Calu3 (cell line): ENCODE results near the gene OR4D5. TPM values are rescaled to one million over a fixed set of nuclear protein-coding genes. Genes with fewer than 3 reads are reported as not detected.

Experiments
- BruUV-seq: library from RNA; stranded (reverse); fragments of 400-500 nt; replicated peaks from 2 replicates; lab custom pipeline; 2021; lab: Mats Ljungman, UMichigan
- CTCF ChIA-PET: fragments of 300-600 bp; sonication (Branson Sonifier 250); formaldehyde crosslinking; loops from one replicate; lab custom pipeline; 2022; ENCODE audit warnings: antibody characterized with exemption; lab: Charles Lee
- DNase-seq: peaks from one replicate; pipeline ENCODE4 v3.0.0; 2022
- H3K27ac Mint-ChIP-seq: one replicate; pipeline ENCODE4 v1.8.0; 2022; ENCODE audit warnings: mixed read lengths; ENCODE audit not compliant: unreplicated experiment
- H3K27me3 Mint-ChIP-seq: one replicate; pipeline ENCODE4 v1.8.0; 2022; ENCODE audit warnings: mixed read lengths; ENCODE audit not compliant: unreplicated experiment
- H3K36me3 Mint-ChIP-seq: one replicate; pipeline ENCODE4 v1.8.0; 2022; ENCODE audit warnings: mild to moderate bottlenecking, moderate library complexity, mixed read lengths; ENCODE audit not compliant: insufficient read depth, unreplicated experiment
- H3K4me1 Mint-ChIP-seq: one replicate; pipeline ENCODE4 v1.8.0; 2022; ENCODE audit warnings: mild to moderate bottlenecking, low read depth, mixed read lengths; ENCODE audit not compliant: unreplicated experiment
- H3K4me3 Mint-ChIP-seq: one replicate; pipeline ENCODE4 v1.8.0; 2022; ENCODE audit warnings: mild to moderate bottlenecking, low read depth, moderate library complexity, mixed read lengths; ENCODE audit not compliant: unreplicated experiment
- H3K9me3 Mint-ChIP-seq: one replicate; pipeline ENCODE4 v1.8.0; 2022; ENCODE audit warnings: low read depth, mixed read lengths; ENCODE audit not compliant: unreplicated experiment
- intact Hi-C: fragments of 100-400 bp; cut with micrococcal nuclease; formaldehyde crosslinking; loops from one replicate; pipeline ENCODE4 v1.10.0; 2022; ENCODE audit not compliant: unreplicated experiment
- total RNA-seq: library from RNA; stranded (reverse); gene quantifications from 2 replicates; pipeline ENCODE4 v1.2.3, GENCODE V29; 2022
- TF ChIP-seq, protein P1 (sequence below): fragments of 200-600 bp; IDR thresholded peaks from one replicate; pipeline ENCODE4 v1.8.0; 2022; ENCODE audit warnings: antibody characterized with exemption; ENCODE audit not compliant: unreplicated experiment

The OR4D5 gene
- total RNA-seq, 1 experiment from 2014 or later, result not detected

- BruUV-seq, result no TSS peak
- no peak for DNase-seq
- no peak overlapping the region for H3K27ac Mint-ChIP-seq
- H3K27me3 Mint-ChIP-seq, result no peaks in the 10 kb centered on the region
- CTCF ChIA-PET, result no interaction called here
- TF ChIP-seq, protein P1, sequence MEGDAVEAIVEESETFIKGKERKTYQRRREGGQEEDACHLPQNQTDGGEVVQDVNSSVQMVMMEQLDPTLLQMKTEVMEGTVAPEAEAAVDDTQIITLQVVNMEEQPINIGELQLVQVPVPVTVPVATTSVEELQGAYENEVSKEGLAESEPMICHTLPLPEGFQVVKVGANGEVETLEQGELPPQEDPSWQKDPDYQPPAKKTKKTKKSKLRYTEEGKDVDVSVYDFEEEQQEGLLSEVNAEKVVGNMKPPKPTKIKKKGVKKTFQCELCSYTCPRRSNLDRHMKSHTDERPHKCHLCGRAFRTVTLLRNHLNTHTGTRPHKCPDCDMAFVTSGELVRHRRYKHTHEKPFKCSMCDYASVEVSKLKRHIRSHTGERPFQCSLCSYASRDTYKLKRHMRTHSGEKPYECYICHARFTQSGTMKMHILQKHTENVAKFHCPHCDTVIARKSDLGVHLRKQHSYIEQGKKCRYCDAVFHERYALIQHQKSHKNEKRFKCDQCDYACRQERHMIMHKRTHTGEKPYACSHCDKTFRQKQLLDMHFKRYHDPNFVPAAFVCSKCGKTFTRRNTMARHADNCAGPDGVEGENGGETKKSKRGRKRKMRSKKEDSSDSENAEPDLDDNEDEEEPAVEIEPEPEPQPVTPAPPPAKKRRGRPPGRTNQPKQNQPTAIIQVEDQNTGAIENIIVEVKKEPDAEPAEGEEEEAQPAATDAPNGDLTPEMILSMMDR, result no peak
- no peaks in the 10 kb centered on the region for H3K4me1 Mint-ChIP-seq
- H3K4me3 Mint-ChIP-seq, result no peak overlapping the region
- H3K36me3 Mint-ChIP-seq, result no peaks in the 10 kb centered on the region
- intact Hi-C loops, result no loop called here
- H3K9me3 Mint-ChIP-seq, result peaks cover 17% of the 10 kb centered on the region
Measured at GRCh38 chr11:123903932-123904331, 35.5 kb upstream of the OR4D5 start.

DNA sequence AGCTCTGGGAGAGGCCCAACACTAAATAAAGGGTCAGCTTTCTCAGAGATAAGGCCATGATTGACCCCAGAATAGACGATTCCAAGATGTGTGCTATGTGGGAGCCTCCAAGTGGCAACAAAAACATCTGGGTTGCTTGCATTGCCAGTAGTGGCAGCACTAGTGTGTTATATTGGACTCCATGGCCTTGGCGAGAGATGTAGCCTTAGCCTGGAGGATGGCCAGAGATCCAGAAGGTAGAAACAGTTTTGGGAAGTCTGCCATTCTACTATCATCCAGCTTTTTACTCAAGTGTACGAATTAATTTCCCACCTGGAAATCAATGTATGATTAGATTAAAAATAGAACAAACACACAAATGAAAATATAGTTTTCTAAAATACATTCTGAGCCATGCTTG, 34.5 kb upstream of the OR4D5 start:
- no peak overlapping the region for H3K4me3 Mint-ChIP-seq
- no TSS peak for BruUV-seq

GRCh38 chr11:123905826-123906225, 33.6 kb upstream of the OR4D5 start:
- Mint-ChIP-seq H3K36me3 (no peaks in the 10 kb centered on the region), H3K4me3 (no peak overlapping the region), H3K4me1 (no peaks in the 10 kb centered on the region), H3K27ac (no peak overlapping the region), H3K27me3 (no peaks in the 10 kb centered on the region), H3K9me3 (peaks cover 17% of the 10 kb centered on the region)
- no peak for DNase-seq
- CTCF ChIA-PET, result no interaction called here
- intact Hi-C loops, result no loop called here
- TF ChIP-seq, protein P1, result no peak
- no TSS peak for BruUV-seq

More for the DNA sequence above, 34.5 kb upstream of the OR4D5 start:
- Mint-ChIP-seq H3K9me3 (peaks cover 17% of the 10 kb centered on the region), H3K4me1 (no peaks in the 10 kb centered on the region), H3K27ac (no peak overlapping the region), H3K36me3 (no peaks in the 10 kb centered on the region), H3K27me3 (no peaks in the 10 kb centered on the region)
- TF ChIP-seq, protein P1, result no peak
- CTCF ChIA-PET, result no interaction called here
- intact Hi-C loops, result no loop called here
- no peak for DNase-seq

DNA sequence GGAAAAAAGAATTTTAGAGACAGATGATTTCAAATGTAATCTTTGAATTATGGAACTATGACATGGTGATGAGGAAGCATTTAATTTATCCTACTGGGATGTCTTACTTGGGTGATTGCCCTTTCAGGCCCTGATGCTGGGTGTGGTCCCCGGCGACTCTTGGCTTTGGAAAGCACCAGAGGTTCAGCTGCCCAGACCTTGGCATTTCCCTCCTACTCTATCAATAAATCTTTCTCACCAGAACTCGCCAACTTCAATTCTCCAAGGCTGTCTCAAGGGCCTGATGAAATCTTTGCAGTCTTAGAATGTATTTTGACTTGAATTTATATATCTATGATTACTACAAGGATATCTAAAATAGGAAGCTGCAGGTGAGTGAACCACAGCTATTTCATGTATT, 18.5 kb upstream of the OR4D5 start:
- no peaks in the 10 kb centered on the region for H3K4me1 Mint-ChIP-seq
- DNase-seq, result no peak
- H3K9me3 Mint-ChIP-seq, result peaks cover 6% of the 10 kb centered on the region
- no peak overlapping the region for H3K27ac Mint-ChIP-seq
- no peak overlapping the region for H3K4me3 Mint-ChIP-seq
- intact Hi-C loops, result no loop called here
- no TSS peak for BruUV-seq
- CTCF ChIA-PET, result no interaction called here
- TF ChIP-seq, protein P1, result no peak
- no peaks in the 10 kb centered on the region for H3K36me3 Mint-ChIP-seq
- no peaks in the 10 kb centered on the region for H3K27me3 Mint-ChIP-seq
